Activated T-cell treated with anti-CD3 and anti-CD28 coated beads, Interleukin-2, amount 50 U/mL, for 4 hours (primary cell): ENCODE results near the gene ZDHHC8. TPM values are rescaled to one million over a fixed set of nuclear protein-coding genes. Genes with fewer than 3 reads are reported as not detected.

ENCODE experiments used
- ATAC-seq, 2 donors: fragments of 200-7000 bp; cut with Tn5 transposase; one replicate each; pipeline ENCODE4 v1.10.0; 2021
- DNase-seq: peaks from one replicate; pipeline ENCODE4 v3.0.0-alpha.2; 2020
- H3K27me3 Mint-ChIP-seq: one replicate; pipeline ENCODE4 v1.8.0; 2021; ENCODE audit warnings: low read depth, mixed read lengths
- H3K36me3 Mint-ChIP-seq: one replicate; pipeline ENCODE4 v1.8.0; 2022; ENCODE audit warnings: mixed read lengths; ENCODE audit not compliant: insufficient read depth
- H3K4me1 Mint-ChIP-seq: one replicate; pipeline ENCODE4 v1.8.0; 2021; ENCODE audit warnings: low read depth, mixed read lengths
- H3K4me3 Mint-ChIP-seq: one replicate; pipeline ENCODE4 v1.8.0; 2021; ENCODE audit warnings: mild to moderate bottlenecking, moderate library complexity, mixed read lengths
- H3K9me3 Mint-ChIP-seq: one replicate; pipeline ENCODE4 v1.8.0; 2021; ENCODE audit warnings: mixed read lengths
- total RNA-seq, 3 donors: library from RNA; stranded (reverse); gene quantifications; one replicate each; pipeline ENCODE4 v1.2.1, GENCODE V29; 2021

The ZDHHC8 gene
- total RNA-seq, 3 donors from 2014 or later, result 88.2 to 99.5 (median 89.5) TPM

- Mint-ChIP-seq H3K9me3 (no peaks in the 10 kb centered on the region), H3K4me1 (no peaks in the 10 kb centered on the region), H3K36me3 (no peaks in the 10 kb centered on the region), H3K27me3 (no peaks in the 10 kb centered on the region), H3K4me3 (no peak overlapping the region)
- ATAC-seq (no peak), DNase-seq (no peak)
Observed at GRCh38 chr22:20194681-20195593, 63.3 kb downstream of the ZDHHC8 start.

- ATAC-seq, result no peak
- no peak overlapping the region for H3K4me3 Mint-ChIP-seq
- DNase-seq, result no peak
- no peaks in the 10 kb centered on the region for H3K9me3 Mint-ChIP-seq
- H3K36me3 Mint-ChIP-seq, result no peaks in the 10 kb centered on the region
- no peaks in the 10 kb centered on the region for H3K4me1 Mint-ChIP-seq
- H3K27me3 Mint-ChIP-seq, result no peaks in the 10 kb centered on the region
Observed at GRCh38 chr22:20196094-20196842, 64.7 kb downstream of the ZDHHC8 start.

Other genes with a start within 250 kb of the ZDHHC8 start
- gene COMT, start 190.0 kb upstream of the ZDHHC8 start, total RNA-seq, result 100 to 1,000 TPM in 1 of 3 donors, 10 to 100 TPM in 2; 95.0 to 118 (median 95.5) TPM
- gene TXNRD2, start 190.0 kb upstream of the ZDHHC8 start, total RNA-seq, result 10 to 100 TPM; 15.4 to 21.6 (median 19.4) TPM
- 1 to 10 TPM; 2.3 to 3.6 (median 2.8) TPM for gene ARVCF, start 115.0 kb upstream of the ZDHHC8 start, total RNA-seq
- 10 to 100 TPM; 23.1 to 26.8 (median 25.3) TPM for gene TANGO2, start 110.7 kb upstream of the ZDHHC8 start, total RNA-seq
- 10 to 100 TPM; 56.2 to 65.3 (median 60.9) TPM for gene DGCR8, start 51.6 kb upstream of the ZDHHC8 start, total RNA-seq
- gene RANBP1, start 15.7 kb upstream of the ZDHHC8 start, total RNA-seq, result 100 to 1,000 TPM; 453 to 533 (median 503) TPM
- gene TRMT2A, start 14.6 kb upstream of the ZDHHC8 start, total RNA-seq, result 100 to 1,000 TPM; 143 to 161 (median 146) TPM
- not detected for gene CCDC188, start 19.3 kb downstream of the ZDHHC8 start, total RNA-seq
- gene RTN4R, start 136.5 kb downstream of the ZDHHC8 start, total RNA-seq, result 1 to 10 TPM in 2 of 3 donors, under 1 TPM in 1; 0.89 to 1.4 (median 1.0) TPM
- 10 to 100 TPM; 30.3 to 38.1 (median 33.2) TPM for gene DGCR6L, start 188.3 kb downstream of the ZDHHC8 start, total RNA-seq